GM19455 (cell line): ENCODE results near the gene PAQR9.

Source experiments
- ATAC-seq: cut with Tn5 transposase; IDR thresholded peaks from one replicate; pipeline ENCODE4 v1.9.1; 2021; ENCODE audit not compliant: unreplicated experiment

The PAQR9 gene

GRCh38 chr3:142952272-142953193, 10.9 kb downstream of the PAQR9 start:
- no peak for ATAC-seq

- ATAC-seq = no peak
Observed at GRCh38 chr3:142951794-142952193, 11.7 kb downstream of the PAQR9 start.

GRCh38 chr3:142950972-142951371, 12.5 kb downstream of the PAQR9 start:
- no peak for ATAC-seq

GRCh38 chr3:142947799-142948575, 15.5 kb downstream of the PAQR9 start:
- no peak for ATAC-seq

GRCh38 chr3:142947352-142947751, 16.1 kb downstream of the PAQR9 start:
- ATAC-seq = no peak

- no peak for ATAC-seq
Observed at GRCh38 chr3:142946861-142947260, 16.6 kb downstream of the PAQR9 start.

- peak; percentile 18 for ATAC-seq
Observed at GRCh38 chr3:142945023-142945422, 18.5 kb downstream of the PAQR9 start.

- peak; percentile 76 for ATAC-seq
Observed at GRCh38 chr3:142944342-142944741, 19.1 kb downstream of the PAQR9 start.

GRCh38 chr3:142943870-142944269, 19.6 kb downstream of the PAQR9 start:
- no peak for ATAC-seq

GRCh38 chr3:142943349-142943748, 20.1 kb downstream of the PAQR9 start:
- ATAC-seq = no peak

GRCh38 chr3:142941373-142942123, 21.9 kb downstream of the PAQR9 start:
- ATAC-seq = no peak

- no peak for ATAC-seq
Observed at GRCh38 chr3:142940472-142940871, 23.0 kb downstream of the PAQR9 start.

GRCh38 chr3:142940000-142940399, 23.5 kb downstream of the PAQR9 start:
- ATAC-seq = no peak

GRCh38 chr3:142935963-142936362, 27.5 kb downstream of the PAQR9 start:
- ATAC-seq = no peak

GRCh38 chr3:142934887-142935269, 28.6 kb downstream of the PAQR9 start:
- no peak for ATAC-seq

GRCh38 chr3:142934128-142934886, 29.2 kb downstream of the PAQR9 start:
- no peak for ATAC-seq

GRCh38 chr3:142931222-142931621, 32.3 kb downstream of the PAQR9 start:
- ATAC-seq = peak; percentile 91

GRCh38 chr3:142930463-142930862, 33.0 kb downstream of the PAQR9 start:
- ATAC-seq = no peak

- ATAC-seq = no peak
Observed at GRCh38 chr3:142929890-142930289, 33.6 kb downstream of the PAQR9 start.

GRCh38 chr3:142929109-142929508, 34.4 kb downstream of the PAQR9 start:
- no peak for ATAC-seq
